TTC549 (cell line): ENCODE results near the gene ATOH8.

Experiments used
- FAIRE-seq: peaks from 2 replicates; lab custom pipeline; 2012; peaks lifted over from hg19 to GRCh38; lab: Jason Lieb, UNC

The ATOH8 gene

DNA sequence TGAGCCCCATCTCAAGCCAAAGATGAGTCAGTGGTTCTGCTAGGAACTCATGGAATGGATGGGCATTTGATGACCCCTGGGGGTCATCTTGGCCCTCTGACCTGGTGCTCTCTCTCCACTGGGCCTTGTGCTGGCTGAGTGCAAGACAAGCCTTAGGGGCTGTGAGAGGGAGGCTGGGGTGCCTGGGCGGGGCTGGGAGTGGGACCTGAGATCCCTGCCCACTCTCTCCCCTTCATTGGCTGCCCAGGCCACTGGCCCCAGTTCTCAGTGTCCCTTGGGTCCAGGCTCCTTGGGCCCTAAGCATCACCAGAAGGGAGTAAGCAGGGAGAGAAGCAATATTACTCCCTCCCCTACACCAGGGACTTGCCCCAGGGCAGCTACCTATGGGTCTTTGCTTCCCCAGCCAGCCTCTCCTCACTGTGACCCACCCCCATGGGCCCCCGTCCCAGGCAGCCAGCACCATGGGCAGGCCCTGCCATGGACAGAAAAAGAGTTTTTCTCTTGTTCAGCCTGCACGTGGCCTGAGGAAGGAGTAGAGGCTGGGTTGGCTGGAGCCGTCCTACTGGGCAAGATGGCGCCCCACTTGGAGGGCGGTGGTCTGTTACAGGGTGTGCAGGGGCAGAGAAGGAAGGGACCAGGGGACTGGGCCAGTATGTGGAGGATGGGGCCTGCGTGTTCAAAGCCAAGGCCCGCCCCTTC is 33.6 kb downstream of the ATOH8 start:
- no peak for FAIRE-seq

DNA sequence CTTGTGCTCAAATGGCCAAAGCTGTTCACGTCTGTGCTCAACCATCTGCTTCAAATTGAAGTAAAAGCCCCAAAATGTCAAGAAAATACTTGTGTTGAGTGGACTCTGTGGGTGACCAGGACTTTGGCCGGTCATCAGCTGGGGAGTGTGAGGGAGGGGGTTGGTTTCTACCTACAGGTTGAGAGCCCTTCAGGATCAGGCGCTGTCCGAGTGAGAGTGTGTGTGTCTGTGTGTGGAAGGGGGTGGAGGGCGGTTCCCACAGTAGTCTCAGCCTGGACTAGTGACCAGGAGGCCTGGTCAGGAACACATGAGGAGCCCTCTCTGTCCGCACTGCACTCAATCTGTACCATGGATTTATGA is 34.2 kb downstream of the ATOH8 start:
- no peak for FAIRE-seq

DNA sequence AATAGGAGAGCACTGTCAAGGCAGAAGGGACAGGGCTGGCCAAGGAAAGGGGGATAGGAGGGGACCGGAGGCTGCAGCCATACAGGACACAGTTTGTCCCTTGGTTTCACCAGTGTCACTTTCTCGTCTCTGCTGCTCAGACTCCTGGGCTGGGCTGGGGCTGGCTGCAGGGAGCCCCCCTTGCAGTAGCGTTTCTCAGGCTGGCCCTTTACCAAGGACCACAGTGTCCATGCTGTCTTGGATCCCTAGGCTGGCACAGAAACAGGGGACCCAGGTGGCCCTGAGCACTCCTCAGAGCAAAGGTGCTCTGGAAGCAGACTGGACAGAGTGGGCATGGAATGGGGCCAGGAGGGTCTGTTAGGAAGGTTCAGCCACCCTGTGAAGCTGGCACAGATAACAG is 34.8 kb downstream of the ATOH8 start:
- FAIRE-seq: no peak

DNA sequence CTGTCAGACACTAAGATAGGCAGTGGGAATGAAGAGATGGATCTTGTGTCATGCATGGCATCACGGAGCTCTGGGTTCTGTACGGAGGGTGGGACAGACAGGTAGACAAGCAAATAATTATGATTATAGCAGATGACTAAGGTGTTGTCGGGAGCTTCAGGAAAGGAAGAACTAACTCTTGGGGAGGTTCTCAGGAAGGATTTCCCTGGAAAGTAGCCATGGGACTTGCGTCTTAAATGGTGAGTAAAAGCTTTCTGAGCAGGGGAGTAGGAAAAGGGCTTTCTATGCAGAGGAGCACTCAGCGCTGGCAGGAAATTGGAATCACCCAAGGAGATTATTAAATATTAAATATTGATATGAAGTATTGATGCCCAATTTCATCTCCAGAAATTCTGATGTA is 35.5 kb downstream of the ATOH8 start:
- no peak for FAIRE-seq

DNA sequence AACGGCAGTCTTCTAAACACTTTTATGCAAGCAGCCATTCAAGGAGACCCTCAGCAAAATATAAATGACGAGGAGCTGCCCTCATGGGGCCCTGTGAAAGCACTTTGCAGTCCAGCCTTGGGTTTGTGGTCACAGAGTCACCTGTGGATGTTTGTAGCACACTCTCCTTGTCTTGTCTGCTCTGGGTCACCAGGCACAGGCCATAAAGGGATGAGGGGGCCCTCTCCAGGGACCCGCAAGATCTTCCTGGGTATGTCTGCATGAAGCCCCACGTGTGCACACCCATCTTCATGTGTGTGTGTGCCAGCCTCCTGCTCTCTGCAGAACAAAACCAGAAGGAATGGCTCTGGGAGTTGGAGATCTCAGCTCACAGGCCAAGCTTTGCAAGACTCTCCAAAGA is 36.2 kb downstream of the ATOH8 start:
- FAIRE-seq: no peak

DNA sequence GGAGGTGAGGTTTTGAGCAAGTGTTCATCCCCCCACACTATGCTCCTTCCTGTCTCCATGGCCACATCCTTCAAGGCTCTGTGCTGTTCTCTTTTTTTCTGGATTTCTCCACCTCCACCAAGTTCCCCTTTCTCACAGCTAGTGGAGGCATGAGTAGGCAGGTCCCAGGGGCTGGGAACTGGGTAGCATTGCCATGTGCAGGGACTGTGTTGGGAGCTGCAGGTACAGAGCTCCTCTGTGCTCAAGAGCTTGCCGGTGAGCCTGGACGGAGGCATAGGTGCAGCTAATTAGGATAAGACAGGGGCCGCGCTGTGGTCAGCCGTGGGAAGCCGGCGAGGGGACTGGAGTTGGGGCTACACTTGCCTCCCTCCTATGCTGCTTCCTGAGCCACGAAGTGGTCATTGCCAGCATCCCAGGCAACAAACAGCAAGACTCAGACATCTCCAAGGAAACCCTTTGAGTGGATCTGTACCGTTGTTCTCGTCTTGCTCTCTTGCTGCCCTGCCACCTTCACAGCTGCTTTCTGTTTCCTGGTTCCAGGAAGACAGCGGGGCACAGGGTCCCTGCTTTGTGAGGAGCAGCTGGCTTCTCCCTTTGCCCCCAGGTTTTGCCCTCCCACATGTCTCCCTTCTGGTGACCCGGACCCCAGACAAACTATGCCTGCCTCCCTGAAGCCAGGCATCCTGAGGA is 36.9 kb downstream of the ATOH8 start:
- no peak for FAIRE-seq

DNA sequence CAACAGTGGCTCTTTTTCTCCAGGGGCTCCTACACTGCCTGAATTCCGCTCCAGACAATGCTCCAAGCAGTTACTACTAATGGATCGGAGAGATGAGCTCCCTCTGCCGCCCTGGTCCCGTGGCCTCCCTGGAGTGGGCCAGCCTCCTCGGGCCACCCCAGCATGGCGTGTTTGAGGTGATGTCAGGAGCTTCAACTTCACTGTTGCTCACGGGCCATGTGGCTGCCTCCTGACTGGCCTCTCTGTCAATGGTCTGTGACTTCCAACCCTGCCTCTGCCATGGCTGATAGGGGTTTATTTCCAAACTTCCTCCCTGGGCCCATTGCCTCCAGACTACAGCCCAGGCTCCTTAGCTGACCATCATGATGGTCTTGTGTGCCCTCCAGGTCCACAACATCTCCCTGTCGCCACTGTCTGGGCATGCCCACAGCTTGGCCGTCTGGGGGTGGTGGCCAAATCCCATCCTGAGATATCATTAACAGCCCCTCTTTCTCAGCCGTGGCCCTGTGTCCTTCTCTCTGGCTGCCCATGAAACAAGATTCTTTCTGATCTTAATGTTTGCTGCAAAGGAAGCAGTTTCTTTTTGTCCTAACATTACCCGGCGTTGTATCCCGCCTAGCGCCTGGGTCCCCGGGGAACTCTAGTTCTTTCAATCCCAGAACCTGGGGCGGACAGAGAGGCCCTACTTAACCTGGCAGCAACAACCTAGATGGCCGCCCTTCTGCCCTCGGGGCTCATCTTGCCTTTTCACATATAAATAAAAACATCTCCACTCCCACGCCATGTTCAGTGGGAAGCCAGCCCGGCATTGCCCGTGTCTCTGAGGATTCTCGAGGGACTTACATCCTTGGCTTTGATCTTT is 38.1 kb downstream of the ATOH8 start:
- FAIRE-seq: no peak

DNA sequence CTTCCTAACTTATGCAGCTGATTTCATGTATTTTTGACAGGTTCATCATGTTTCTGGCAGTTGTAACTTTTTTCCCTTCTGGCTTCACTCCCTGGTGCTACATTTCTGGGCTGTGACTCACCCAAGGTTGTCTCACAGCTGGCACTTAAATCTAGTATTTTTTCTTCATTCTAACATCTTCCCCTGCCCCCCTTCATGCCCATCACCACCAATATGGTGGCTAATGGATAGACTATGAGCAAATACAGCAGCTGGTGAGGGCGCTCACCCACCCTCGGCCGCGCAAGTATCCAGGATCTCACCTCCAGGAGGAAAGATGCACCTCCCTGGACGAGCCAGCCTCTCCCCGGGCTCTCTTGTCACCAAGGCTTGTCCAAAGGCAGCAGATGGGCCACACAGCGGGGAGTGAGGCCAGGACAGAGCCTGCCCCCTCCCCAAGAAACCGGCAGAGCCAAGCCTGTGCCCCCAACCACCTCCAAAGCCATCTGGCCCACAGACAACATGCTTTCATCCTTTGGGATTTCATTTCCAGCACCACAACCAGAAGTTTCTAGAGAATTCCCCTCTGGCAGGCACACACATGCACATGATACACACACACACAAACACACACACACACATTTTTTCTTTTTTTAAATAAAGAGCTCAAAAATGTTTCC is 39.1 kb downstream of the ATOH8 start:
- no peak for FAIRE-seq

DNA sequence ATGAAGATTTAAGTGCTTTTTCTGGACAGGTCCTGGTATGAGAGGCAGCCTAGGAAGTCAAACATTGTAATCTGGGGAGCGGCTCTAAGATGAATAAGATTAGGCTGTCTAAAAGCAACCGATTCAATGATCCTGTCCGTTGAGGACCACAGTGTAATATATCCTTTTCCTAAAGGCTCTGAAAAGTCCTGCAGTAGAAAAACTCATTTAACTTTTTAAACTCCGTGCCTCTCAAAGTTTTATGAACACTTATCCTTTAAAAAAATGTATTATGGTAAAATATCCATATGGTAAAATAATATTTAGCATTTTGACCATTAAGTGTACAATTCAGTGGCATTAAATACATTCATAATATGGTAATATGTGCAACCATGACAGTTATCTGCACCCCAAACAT is 39.8 kb downstream of the ATOH8 start:
- no peak for FAIRE-seq

DNA sequence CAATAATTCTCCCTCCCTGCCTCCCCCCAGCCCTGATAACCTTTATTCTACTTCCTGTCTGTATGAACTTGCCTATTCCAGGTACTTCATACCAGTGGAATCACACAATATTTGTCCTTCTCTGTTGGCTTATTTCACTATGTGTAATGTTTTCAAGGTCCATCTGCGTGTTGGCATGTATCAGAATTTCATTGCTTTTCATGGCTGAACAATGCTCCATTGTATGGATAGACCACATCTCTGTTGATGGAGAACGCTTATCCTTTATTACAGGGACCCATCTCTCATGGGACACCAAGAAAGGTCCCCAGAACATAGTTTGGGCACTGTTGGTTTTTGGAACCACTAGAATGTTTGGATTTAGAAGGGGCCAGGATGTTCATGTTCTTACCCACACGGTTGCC is 40.2 kb downstream of the ATOH8 start:
- no peak for FAIRE-seq

DNA sequence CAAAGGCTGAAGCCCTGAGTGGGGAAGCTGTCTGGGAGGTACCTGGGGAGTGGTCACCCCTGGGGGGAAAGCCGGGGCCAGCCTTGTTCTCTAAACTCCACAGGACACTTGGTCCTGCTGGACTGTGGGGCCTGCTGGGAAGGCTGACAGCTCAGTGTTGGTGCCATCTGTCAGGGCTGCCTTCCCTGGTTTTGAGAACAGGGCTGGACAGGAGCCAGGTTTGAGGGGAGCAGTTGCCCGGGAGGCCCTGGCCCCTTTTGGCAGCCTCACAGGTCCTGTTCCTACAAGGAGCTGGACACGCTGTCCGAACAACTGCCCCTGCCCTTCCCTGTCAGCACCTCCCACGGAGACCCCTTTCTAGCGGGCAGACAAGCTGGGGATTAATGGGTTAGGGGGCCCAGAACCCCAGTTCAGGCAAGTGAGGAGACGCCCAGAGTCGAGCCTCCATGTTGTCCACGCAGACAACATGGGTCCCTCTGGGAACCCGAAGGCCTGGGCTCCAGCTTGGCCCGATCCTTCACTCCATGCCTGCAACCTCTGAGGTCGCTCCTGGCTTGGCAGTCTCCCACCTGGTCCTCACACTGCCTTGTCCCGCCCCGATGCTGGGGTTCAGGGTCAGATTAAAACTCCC is 40.8 kb downstream of the ATOH8 start:
- no peak for FAIRE-seq

DNA sequence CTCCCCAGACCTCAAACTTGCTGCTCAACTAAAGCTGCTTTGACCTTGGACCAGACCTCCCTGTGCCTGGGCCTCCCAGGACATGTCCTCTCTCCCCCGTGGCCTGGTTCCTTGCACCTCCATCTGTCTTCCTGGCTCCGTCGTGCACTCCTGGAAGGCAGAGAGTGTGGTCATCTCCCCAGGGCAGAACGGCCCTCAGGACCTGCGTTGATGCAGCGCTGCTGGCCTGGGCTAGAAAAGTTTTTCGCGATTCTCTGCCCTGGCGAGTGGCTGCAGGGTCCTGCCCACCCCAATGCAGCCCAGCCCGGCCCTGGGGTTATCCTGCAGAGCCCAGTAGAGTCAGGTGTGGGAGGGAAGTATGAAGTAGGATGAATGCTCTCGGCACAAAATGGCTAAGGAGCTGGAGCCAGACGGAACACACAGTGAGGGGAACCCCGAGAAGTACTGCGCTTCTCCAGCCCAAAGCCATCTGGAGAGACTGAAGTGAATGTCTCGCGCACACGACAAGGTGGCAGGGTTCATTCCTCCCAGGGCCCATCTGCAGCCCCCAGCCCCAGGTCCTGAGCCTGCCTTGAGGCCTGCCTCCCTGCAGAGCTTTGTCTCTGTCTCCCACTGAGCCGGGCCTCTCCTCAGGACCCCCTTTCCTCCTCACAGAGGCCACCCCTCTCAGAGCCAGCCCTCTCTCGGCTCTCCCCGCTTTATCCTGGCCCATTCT is 41.7 kb downstream of the ATOH8 start:
- no peak for FAIRE-seq

DNA sequence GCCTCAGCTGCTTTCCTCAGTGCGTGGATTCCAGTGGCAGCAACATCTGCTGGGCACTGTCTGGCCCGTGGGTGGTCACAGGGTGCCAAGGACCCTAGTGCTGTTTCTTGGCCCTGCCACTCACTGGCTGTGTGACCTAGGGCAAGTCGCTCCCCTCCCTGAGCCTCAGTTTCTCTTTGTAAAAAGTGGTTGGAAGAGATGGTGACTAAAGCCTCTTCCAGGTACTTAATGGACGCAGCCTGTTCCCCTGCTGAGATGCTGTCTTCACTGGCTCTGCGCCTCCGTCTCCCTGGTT is 42.2 kb downstream of the ATOH8 start:
- no peak for FAIRE-seq

DNA sequence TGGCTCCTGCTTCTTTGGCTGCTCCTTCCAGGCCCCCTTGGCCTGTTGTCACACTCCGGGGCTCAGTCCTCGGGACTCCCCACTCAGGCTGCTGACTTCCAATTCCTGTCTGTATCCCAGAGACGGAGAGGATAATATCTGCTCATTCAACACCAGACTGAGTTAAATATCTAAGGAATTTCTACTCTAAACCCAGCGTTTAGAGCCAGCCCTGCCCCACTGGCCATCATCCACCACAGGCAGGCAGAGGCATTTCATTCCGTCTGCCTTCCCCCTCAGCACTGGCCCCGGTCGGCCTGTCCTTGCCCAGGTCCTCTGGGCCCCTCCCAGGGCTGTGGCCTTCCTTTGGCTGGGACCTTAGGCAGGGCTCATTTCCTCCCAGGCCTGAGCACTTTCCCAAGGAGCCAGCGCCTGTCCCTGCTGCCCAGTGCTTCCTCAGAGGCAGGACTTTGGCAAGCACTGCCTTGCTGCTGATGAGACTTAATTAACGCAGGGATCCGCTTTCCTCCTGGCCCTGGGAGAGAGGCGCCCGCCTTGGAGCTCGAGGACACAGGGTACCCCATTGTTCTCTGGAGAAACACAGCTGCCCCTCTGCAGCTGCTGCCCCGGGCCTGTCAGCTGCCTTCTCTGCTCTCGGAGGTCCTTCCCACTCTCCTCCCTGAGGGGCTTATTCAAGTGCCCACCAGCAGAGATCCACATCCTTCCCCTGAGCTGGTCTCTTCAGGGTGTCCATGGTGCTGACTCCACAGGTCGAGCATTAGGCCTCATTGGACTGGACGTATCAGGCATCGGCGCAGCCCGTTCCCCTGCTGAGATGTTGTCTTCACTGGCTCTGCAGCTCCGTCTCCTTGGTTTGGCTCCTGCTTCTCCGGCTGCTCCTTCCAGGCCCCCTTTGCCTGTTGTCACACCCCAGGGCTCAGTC is 42.8 kb downstream of the ATOH8 start:
- FAIRE-seq: no peak

DNA sequence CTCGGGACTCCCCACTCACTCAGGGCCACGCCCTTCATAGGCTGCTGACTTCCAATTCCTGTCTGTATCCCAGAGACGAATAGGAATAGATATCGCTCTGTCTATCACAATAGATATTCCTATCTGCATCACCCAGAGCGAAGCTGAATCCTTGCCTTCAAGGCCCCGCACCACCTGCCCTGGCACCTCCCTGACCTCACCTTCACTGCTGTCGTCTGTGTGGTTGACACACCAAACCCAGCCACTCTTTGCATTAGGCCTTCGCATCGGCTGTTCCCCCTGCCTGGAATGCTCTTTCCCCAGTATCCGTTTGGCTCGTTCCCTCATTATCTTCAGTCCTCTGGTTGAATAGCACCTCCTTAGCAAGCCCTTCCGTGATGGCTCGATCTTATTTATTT is 43.5 kb downstream of the ATOH8 start:
- no peak for FAIRE-seq

DNA sequence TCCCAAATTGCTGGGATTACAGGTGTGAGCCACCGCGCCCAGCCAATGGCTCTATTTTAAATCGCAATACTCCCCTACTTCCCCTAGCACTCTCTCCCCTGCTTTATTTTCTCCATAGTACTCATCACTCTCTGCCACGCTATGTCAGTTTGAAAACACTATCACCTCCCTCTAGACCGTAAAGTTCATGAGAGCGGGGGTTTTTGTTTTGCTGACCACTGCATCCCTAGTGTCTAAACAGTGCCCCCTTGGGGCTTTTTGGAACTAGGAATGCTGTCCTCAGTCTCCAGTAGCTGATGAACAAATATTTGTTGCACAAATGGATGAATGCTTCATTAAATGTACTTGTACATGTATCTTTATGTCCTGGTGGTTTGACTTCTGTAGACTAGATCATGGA is 44.1 kb downstream of the ATOH8 start:
- no peak for FAIRE-seq

DNA sequence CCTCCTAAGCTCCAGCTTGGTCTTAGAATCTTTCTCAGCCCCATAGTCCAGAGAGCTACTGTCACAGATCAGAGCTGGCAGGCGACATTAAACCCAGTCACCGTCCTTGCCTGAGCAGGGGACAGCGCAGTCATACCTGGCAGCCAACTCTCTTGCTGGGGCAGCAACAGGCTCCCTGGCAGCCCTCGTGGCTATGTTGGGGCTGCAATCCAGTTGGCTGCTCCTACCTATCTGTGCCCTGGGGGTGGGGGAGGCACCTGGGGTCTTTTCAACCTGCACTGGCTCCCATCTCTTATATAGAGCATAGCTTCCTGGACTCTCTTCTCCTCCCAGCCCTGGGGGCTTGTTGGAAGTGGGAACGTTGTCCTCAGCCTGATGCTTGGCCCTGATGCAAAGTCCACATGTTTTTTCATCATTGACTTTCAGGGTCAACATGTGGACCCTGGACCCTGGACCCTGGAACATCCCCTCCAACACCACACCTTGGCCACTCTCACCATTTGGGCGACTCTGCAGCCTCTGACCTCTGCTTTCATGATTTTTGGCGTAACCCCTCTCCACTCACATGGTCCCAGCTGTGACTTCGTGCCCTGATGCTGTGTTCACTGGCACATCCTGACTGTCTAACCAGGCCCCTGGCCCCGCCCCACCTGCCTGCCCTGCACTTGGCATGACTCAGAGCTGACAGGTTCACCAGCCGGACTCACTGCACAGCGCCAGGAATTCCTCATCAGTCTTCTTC is 45.6 kb downstream of the ATOH8 start:
- no peak for FAIRE-seq

DNA sequence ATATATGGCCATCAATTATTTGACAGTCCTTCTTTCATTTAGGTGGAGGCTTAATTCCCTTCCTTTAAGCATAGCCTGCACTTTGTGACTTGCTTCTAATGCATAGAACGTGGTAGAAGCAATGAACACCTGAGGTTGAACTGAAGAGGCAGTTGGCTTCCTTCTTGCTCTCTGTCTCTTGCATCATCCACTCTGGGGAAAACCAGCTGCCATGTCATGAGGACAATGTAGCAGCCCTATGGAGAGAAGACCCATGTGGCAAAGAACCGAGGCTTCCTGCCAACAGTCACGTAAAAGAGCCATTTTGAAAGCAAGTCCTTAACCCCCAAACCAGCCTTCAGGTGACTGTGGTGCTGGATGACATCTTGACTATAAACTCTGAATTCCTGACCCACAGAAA is 46.8 kb downstream of the ATOH8 start:
- no peak for FAIRE-seq

DNA sequence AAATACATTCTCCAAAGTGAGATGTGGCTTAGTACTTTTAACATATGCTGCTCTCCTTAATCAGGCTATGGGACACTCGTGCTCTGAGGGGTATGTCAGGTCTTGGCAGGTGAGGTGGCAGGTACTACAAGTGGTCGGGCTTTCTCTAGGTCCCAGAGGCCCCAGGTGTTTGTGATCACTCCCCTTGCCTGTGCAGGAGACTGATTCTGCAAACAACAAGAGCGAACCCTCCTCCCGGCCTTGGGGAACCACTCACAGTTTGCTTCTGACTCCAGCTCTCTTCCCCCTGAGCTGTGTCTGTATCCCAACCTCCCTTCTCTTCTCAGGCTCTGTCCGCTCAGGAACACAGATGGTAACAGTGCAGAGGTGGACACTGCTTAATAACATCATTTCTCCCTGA is 48.1 kb downstream of the ATOH8 start:
- no peak for FAIRE-seq
